CD4-positive, CD25-positive, alpha-beta regulatory T cell (primary cell): ENCODE measurements around the gene DNTT. TPM values are rescaled to one million over a fixed set of nuclear protein-coding genes. Genes with fewer than 3 reads are reported as not detected.

Experiments
- ATAC-seq, 2 donors: fragments of 150-1000 bp; cut with Tn5 transposase; one replicate each; pipeline ENCODE4 v1.10.0; 2021; ENCODE audit warnings: low read depth in 2 of 2, moderate number of reproducible peaks in 2 of 2, moderate library complexity in 1 of 2
- DNase-seq, 3 donors: peaks; one replicate each; pipeline versions ENCODE4 v3.0.0 to v3.0.0-alpha.2; 2012 to 2022; ENCODE audit warnings: mixed read lengths in 1 of 3
- H3K27ac ChIP-seq: one replicate; pipeline ENCODE4 v1.7.0; 2013; ENCODE audit warnings: mild to moderate bottlenecking, low read length; ENCODE audit not compliant: insufficient read depth, poor library complexity, severe bottlenecking
- H3K27me3 ChIP-seq: one replicate; pipeline ENCODE4 v1.7.0; 2013; ENCODE audit warnings: low read length; ENCODE audit not compliant: control insufficient read depth, insufficient read depth
- H3K36me3 ChIP-seq: one replicate; pipeline ENCODE4 v1.7.0; 2013; ENCODE audit warnings: mild to moderate bottlenecking, low read length, moderate library complexity; ENCODE audit not compliant: control insufficient read depth, insufficient read depth
- H3K4me1 ChIP-seq: 2 replicates; pipeline ENCODE4 v1.7.0; 2013; ENCODE audit warnings: mild to moderate bottlenecking, low read length; ENCODE audit not compliant: insufficient read depth, control insufficient read depth, poor library complexity, severe bottlenecking
- H3K4me3 ChIP-seq: one replicate; pipeline ENCODE4 v1.7.0; 2013; ENCODE audit warnings: low read depth, mild to moderate bottlenecking, low read length, moderate library complexity
- H3K9me3 ChIP-seq, 2 experiments: 1 replicate in 1 of 2; 2 replicates in 1 of 2; pipeline ENCODE4 v1.7.0; 2013; ENCODE audit warnings: low read length in 2 of 2, mild to moderate bottlenecking in 1 of 2, moderate library complexity in 1 of 2; ENCODE audit not compliant: control insufficient read depth in 2 of 2
- H3K27ac Mint-ChIP-seq, 3 donors: one replicate each; pipeline ENCODE4 v1.8.0; 2020 to 2022; ENCODE audit warnings: mild to moderate bottlenecking in 3 of 3, mixed read lengths in 3 of 3, moderate library complexity in 2 of 3
- H3K27me3 Mint-ChIP-seq: one replicate; pipeline ENCODE4 v1.8.0; 2022; ENCODE audit warnings: mild to moderate bottlenecking, mixed read lengths
- H3K36me3 Mint-ChIP-seq: one replicate; pipeline ENCODE4 v1.8.0; 2020; ENCODE audit warnings: mixed read lengths
- H3K4me1 Mint-ChIP-seq, 4 donors: one replicate each; pipeline ENCODE4 v1.8.0; 2020 to 2022; ENCODE audit warnings: mixed read lengths in 4 of 4, mild to moderate bottlenecking in 1 of 4
- H3K4me3 Mint-ChIP-seq, 4 donors: one replicate each; pipeline ENCODE4 v1.8.0; 2020 to 2022; ENCODE audit warnings: mild to moderate bottlenecking in 4 of 4, mixed read lengths in 4 of 4, moderate library complexity in 3 of 4
- H3K9me3 Mint-ChIP-seq, 7 donors: one replicate each; pipeline ENCODE4 v1.8.0; 2020 to 2022; ENCODE audit warnings: mixed read lengths in 7 of 7, mild to moderate bottlenecking in 3 of 7, moderate library complexity in 2 of 7
- polyA plus RNA-seq, 4 donors: library from polyadenylated mRNA; unstranded; fragments of 300-500 nt; fragmentation: Illumina TruSeq; gene quantifications; one replicate each; pipeline ENCODE4 v1.2.3, GENCODE V29; 2021
- total RNA-seq: library from RNA; stranded (reverse); gene quantifications from one replicate; pipeline ENCODE4 v1.2.3, GENCODE V29; 2022

The DNTT gene
- total and polyA plus RNA-seq, 5 donors from 2014 or later, result 0.24 TPM; not detected in 4

DNA sequence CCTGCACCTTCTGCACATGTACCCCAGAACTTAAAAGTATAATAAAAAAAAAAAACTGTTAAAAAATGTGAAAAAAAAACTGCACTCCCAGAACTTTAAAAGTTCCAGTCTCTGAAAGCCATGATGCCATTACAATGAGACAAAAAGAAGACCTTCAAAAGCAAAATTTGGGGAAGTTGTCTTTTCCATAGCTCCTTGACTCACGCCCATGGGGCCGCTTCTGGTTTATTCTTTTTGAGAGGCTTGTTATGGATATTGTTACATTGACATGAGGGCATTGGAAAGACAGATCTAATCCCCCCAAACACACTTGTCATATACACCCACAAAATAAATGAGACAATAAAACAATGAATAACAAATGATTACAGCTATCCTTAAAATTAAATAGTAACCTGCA is 33.7 kb upstream of the DNTT start:
- ATAC-seq (no peak), DNase-seq (no peak)
- Mint-ChIP-seq H3K36me3 (no peaks in the 10 kb centered on the region), H3K4me1 (no peaks in the 10 kb centered on the region), H3K27me3 (peaks cover 18% of the 10 kb centered on the region), H3K27ac (no peak overlapping the region), H3K4me3 (no peak overlapping the region), H3K9me3 (peaks cover 0 to 2% (median 0%) of the 10 kb centered on the region in 7 donors)
- Histone ChIP-seq H3K4me1 (no peaks in the 10 kb centered on the region), H3K36me3 (no peaks in the 10 kb centered on the region), H3K9me3 (no peaks in the 10 kb centered on the region), H3K27ac (no peak overlapping the region), H3K4me3 (no peak overlapping the region), H3K27me3 (peaks cover 9% of the 10 kb centered on the region)

DNA sequence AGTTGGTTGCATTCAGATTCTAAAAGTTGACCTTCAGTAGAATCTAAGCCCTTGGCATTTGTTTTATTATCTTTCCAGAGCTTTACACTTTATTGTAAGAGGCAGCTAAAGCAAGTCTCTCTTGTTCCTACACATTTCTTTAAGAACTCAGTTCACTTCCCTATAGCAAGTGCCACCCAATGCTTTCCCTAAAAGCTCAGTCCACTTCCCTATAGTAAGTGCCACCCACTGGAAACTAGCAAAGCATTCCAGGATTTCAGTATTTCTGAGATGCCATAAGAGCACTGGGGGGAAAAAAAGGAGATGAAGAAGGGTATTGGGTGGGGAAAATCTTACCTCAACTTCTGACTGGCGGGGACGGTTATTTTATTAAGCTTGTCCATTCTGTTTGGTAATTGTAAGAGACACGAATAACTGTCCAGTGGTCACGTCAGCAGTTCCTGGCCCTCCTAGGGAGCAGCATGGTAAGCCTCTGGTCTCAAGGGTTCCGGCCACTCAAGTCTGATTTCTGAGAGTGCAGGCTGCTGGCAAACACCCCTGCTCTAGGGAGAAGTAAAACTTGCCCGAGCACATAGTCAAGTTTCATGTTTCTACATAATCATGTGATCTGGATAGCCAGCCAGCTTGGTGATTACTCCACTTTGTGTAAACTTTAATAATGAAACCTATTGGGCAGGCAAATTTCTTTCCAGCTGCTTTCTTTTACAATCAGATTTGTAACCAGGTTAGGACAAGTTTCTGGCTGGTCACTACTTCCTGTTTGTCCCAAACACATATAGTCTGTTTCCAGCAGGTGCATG is 33.0 kb upstream of the DNTT start, which contains the start of gene BLNK:
Gene BLNK (minus strand): TSS at position 554 of the 800 bp plus-strand sequence. CDS start 171 bp downstream, at position 383.
- H3K27ac ChIP-seq, result no peak within 1 kb of the TSS
- H3K27me3 Mint-ChIP-seq, result peaks cover 14% of the 10 kb centered on the region
- ATAC-seq (peak; percentile 25 to 42), DNase-seq (no peak)
- H3K4me3 Mint-ChIP-seq, result no peak within 1 kb of the TSS
- H3K36me3 Mint-ChIP-seq, result no peaks in the 10 kb centered on the region
- no peaks in the 10 kb centered on the region for H3K4me1 ChIP-seq
- H3K36me3 ChIP-seq, result no peaks in the 10 kb centered on the region
- H3K4me3 ChIP-seq, result no peak within 1 kb of the TSS
- H3K27ac Mint-ChIP-seq, result no peak within 1 kb of the TSS
- H3K9me3 ChIP-seq, result no peaks in the 10 kb centered on the region
- H3K9me3 Mint-ChIP-seq, result peaks cover 0 to 2% (median 0%) of the 10 kb centered on the region in 7 donors
- no peaks in the 10 kb centered on the region for H3K4me1 Mint-ChIP-seq
- H3K27me3 ChIP-seq, result peaks cover 10% of the 10 kb centered on the region

GRCh38 chr10:96272316-96273280 is 31.6 kb upstream of the DNTT start:
- Mint-ChIP-seq H3K9me3 (no peaks in the 10 kb centered on the region), H3K27ac (peak overlapping the region in 1 of 3 donors; percentile 62), H3K27me3 (peaks cover 14% of the 10 kb centered on the region), H3K36me3 (no peaks in the 10 kb centered on the region), H3K4me1 (no peaks in the 10 kb centered on the region), H3K4me3 (no peak overlapping the region)
- ATAC-seq, result no peak
- Histone ChIP-seq H3K36me3 (no peaks in the 10 kb centered on the region), H3K4me3 (no peak overlapping the region), H3K27me3 (peaks cover 12% of the 10 kb centered on the region), H3K27ac (no peak overlapping the region), H3K9me3 (no peaks in the 10 kb centered on the region), H3K4me1 (no peaks in the 10 kb centered on the region)
- no peak for DNase-seq

DNA sequence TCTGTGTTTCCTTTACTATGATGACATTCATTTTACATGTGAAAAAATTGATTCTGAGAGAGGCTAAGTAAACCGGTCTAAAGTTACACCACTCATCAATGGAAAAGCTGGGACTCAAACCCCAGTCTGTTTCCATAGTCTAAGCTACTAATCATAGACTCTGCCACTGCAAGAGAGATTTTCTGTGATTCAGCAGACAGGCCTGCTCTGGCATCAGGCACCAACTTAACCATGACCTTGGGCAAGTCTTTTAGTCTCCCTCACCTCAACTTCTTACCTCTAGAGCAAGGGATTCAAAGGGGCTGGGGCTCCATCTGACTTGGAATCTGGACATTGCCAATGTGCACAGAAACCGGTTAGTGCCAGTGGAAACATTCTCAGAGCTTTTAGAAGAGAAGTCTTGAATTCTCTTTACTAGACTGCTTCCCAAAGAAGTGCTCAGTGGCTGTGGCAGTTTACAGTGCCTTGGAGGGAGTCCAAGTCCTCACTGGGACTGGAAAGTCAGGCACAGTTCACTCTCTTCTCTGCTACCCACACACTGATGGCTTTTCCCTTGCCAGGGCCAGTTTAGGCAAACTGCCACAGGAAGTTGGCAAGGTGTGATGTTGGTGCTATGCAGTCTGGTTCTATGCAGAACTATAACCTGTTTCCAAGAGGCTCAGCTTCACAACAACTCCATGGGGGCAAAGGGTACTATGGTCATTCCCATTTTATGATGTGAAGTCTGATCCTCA is 28.4 kb upstream of the DNTT start:
- peaks cover 15% of the 10 kb centered on the region for H3K27me3 ChIP-seq
- H3K9me3 Mint-ChIP-seq, result peaks cover 0 to 1% (median 0%) of the 10 kb centered on the region in 7 donors
- H3K36me3 ChIP-seq, result no peaks in the 10 kb centered on the region
- no peak overlapping the region for H3K27ac Mint-ChIP-seq
- no peaks in the 10 kb centered on the region for H3K4me1 ChIP-seq
- H3K4me3 ChIP-seq, result no peak overlapping the region
- no peaks in the 10 kb centered on the region for H3K4me1 Mint-ChIP-seq
- ATAC-seq (no peak), DNase-seq (no peak)
- H3K4me3 Mint-ChIP-seq, result no peak overlapping the region
- peaks cover under 1% of the 10 kb centered on the region for H3K27me3 Mint-ChIP-seq
- H3K27ac ChIP-seq, result no peak overlapping the region
- H3K36me3 Mint-ChIP-seq, result no peaks in the 10 kb centered on the region
- H3K9me3 ChIP-seq, result no peaks in the 10 kb centered on the region

GRCh38 chr10:96276426-96276825 is 27.8 kb upstream of the DNTT start:
- Histone ChIP-seq H3K27ac (no peak overlapping the region), H3K4me1 (no peaks in the 10 kb centered on the region), H3K4me3 (no peak overlapping the region), H3K36me3 (no peaks in the 10 kb centered on the region), H3K27me3 (peaks cover 15% of the 10 kb centered on the region), H3K9me3 (no peaks in the 10 kb centered on the region)
- peaks cover 4% of the 10 kb centered on the region for H3K27me3 Mint-ChIP-seq
- H3K27ac Mint-ChIP-seq, result no peak overlapping the region
- no peaks in the 10 kb centered on the region for H3K4me1 Mint-ChIP-seq
- no peak for ATAC-seq
- no peak for DNase-seq
- peaks cover 0 to 1% (median 0%) of the 10 kb centered on the region in 7 donors for H3K9me3 Mint-ChIP-seq
- no peaks in the 10 kb centered on the region for H3K36me3 Mint-ChIP-seq
- H3K4me3 Mint-ChIP-seq, result no peak overlapping the region

- H3K27me3 ChIP-seq, result peaks cover 15% of the 10 kb centered on the region
- H3K36me3 Mint-ChIP-seq, result no peaks in the 10 kb centered on the region
- DNase-seq, result no peak
- peaks cover 0 to 1% (median 0%) of the 10 kb centered on the region in 7 donors for H3K9me3 Mint-ChIP-seq
- no peak for ATAC-seq
- no peaks in the 10 kb centered on the region for H3K4me1 Mint-ChIP-seq
- no peak overlapping the region for H3K27ac Mint-ChIP-seq
- no peak overlapping the region for H3K27ac ChIP-seq
- no peaks in the 10 kb centered on the region for H3K4me1 ChIP-seq
- H3K36me3 ChIP-seq, result no peaks in the 10 kb centered on the region
- H3K9me3 ChIP-seq, result no peaks in the 10 kb centered on the region
- no peak overlapping the region for H3K4me3 Mint-ChIP-seq
- peaks cover 4% of the 10 kb centered on the region for H3K27me3 Mint-ChIP-seq
- no peak overlapping the region for H3K4me3 ChIP-seq
These were observed 27.4 kb upstream of the DNTT start for GRCh38 chr10:96276831-96277230.

DNA sequence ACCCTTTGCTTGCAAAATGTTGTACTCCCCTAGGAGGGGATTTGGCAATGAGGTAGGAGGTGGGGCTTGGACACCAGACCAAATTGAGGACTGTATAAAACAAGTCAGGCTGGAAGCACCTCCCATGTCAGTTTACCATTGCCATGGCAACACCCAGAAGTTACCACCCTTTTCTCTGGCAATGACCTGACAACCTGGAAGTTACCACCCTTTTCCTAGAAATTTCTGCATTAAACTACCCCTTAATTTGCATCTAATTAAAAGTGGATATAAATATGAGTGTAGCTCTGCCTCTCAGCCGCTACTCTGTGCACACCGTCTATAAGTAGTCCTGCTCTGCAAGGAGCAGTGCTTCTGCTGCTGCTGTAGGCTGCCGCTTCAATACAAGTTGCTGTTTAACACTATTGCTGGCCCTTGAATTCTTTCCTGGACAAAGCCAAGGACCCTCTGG is 25.0 kb upstream of the DNTT start:
- no peak for ATAC-seq
- no peaks in the 10 kb centered on the region for H3K36me3 Mint-ChIP-seq
- DNase-seq, result peak in 1 of 3 donors; percentile 20
- Histone ChIP-seq H3K4me3 (no peak overlapping the region), H3K36me3 (no peaks in the 10 kb centered on the region), H3K27me3 (peaks cover 12% of the 10 kb centered on the region), H3K9me3 (no peaks in the 10 kb centered on the region), H3K27ac (no peak overlapping the region), H3K4me1 (no peaks in the 10 kb centered on the region)
- no peak overlapping the region for H3K4me3 Mint-ChIP-seq
- no peaks in the 10 kb centered on the region for H3K4me1 Mint-ChIP-seq
- H3K9me3 Mint-ChIP-seq, result peaks cover 0 to 2% (median 0%) of the 10 kb centered on the region in 7 donors
- H3K27me3 Mint-ChIP-seq, result peaks cover 9% of the 10 kb centered on the region
- H3K27ac Mint-ChIP-seq, result no peak overlapping the region
